H9 (cell line): ENCODE results near the gene LOXHD1. TPM values are rescaled to one million over a fixed set of nuclear protein-coding genes. Genes with fewer than 3 reads are reported as not detected.

Experiments
- DNase-seq: peaks from one replicate; pipeline ENCODE4 v3.0.0-alpha.2; 2017
- H2AFZ ChIP-seq: one replicate; pipeline ENCODE4 v1.6.1; 2013; ENCODE audit warnings: mild to moderate bottlenecking, low read length, control low read depth, moderate library complexity
- H2AK5ac ChIP-seq: 2 replicates; pipeline ENCODE4 v1.6.1; 2013; ENCODE audit warnings: low read length, control low read depth, mixed read lengths; ENCODE audit not compliant: insufficient read length
- H2BK120ac ChIP-seq: one replicate; pipeline ENCODE4 v1.6.1; 2013; ENCODE audit warnings: low read depth, mild to moderate bottlenecking, low read length, control low read depth, inconsistent platforms; ENCODE audit not compliant: poor library complexity, severe bottlenecking
- H2BK12ac ChIP-seq: 2 replicates; pipeline ENCODE4 v1.6.1; 2013; ENCODE audit warnings: low read length, control low read depth, mixed read lengths, low read depth; ENCODE audit not compliant: insufficient read length
- H2BK15ac ChIP-seq: 2 replicates; pipeline ENCODE4 v1.6.1; 2013; ENCODE audit warnings: low read depth, low read length, control low read depth
- H2BK20ac ChIP-seq: one replicate; pipeline ENCODE4 v1.6.1; 2013; ENCODE audit warnings: low read depth, mild to moderate bottlenecking, low read length, control low read depth, inconsistent platforms; ENCODE audit not compliant: poor library complexity, severe bottlenecking
- H2BK5ac ChIP-seq: 2 replicates; pipeline ENCODE4 v1.6.1; 2013; ENCODE audit warnings: low read length, control low read depth, mixed read lengths; ENCODE audit not compliant: insufficient read length
- H3K14ac ChIP-seq: 2 replicates; pipeline ENCODE4 v1.6.1; 2013; ENCODE audit warnings: low read length, control low read depth; ENCODE audit not compliant: insufficient read depth
- H3K18ac ChIP-seq: 2 replicates; pipeline ENCODE4 v1.6.1; 2013; ENCODE audit warnings: low read depth, mild to moderate bottlenecking, mixed read lengths, low read length, control low read depth; ENCODE audit not compliant: insufficient read length
- H3K23ac ChIP-seq: 2 replicates; pipeline ENCODE4 v1.6.1; 2013; ENCODE audit warnings: low read length, control low read depth, mixed read lengths, low read depth; ENCODE audit not compliant: insufficient read length
- H3K23me2 ChIP-seq: 2 replicates; pipeline ENCODE4 v1.6.1; 2013; ENCODE audit warnings: low read depth, mild to moderate bottlenecking, mixed read lengths, low read length, control low read depth; ENCODE audit not compliant: insufficient read length, poor library complexity, severe bottlenecking
- H3K27ac ChIP-seq: 2 replicates; pipeline ENCODE4 v1.5.1; 2013; ENCODE audit warnings: low read length, control low read depth, mixed read lengths, low read depth; ENCODE audit not compliant: insufficient read length
- H3K27me3 ChIP-seq: 2 replicates; pipeline ENCODE4 v1.6.1; 2013; ENCODE audit warnings: low read length, control low read depth, inconsistent platforms; ENCODE audit not compliant: insufficient read depth
- H3K4ac ChIP-seq: 2 replicates; pipeline ENCODE4 v1.6.1; 2013; ENCODE audit warnings: low read depth, mild to moderate bottlenecking, control low read depth, inconsistent platforms, low read length, moderate library complexity
- H3K4me1 ChIP-seq: 2 replicates; pipeline ENCODE4 v1.6.1; 2013; ENCODE audit warnings: low read length, control low read depth, inconsistent platforms; ENCODE audit not compliant: insufficient read depth
- H3K4me2 ChIP-seq: 2 replicates; pipeline ENCODE4 v1.6.1; 2013; ENCODE audit warnings: low read length, control low read depth, mixed read lengths; ENCODE audit not compliant: insufficient read length, insufficient read depth
- H3K56ac ChIP-seq: 2 replicates; pipeline ENCODE4 v1.6.1; 2013; ENCODE audit warnings: low read depth, mild to moderate bottlenecking, mixed read lengths, low read length, control low read depth; ENCODE audit not compliant: insufficient read length
- H3K79me1 ChIP-seq: 2 replicates; pipeline ENCODE4 v1.6.1; 2013; ENCODE audit warnings: low read depth, mild to moderate bottlenecking, moderate library complexity, low read length, control low read depth, inconsistent platforms; ENCODE audit not compliant: insufficient read depth, poor library complexity, severe bottlenecking
- H3K79me2 ChIP-seq: 2 replicates; pipeline ENCODE4 v1.6.1; 2013; ENCODE audit warnings: low read length, control low read depth, inconsistent platforms; ENCODE audit not compliant: insufficient read depth
- H3K9ac ChIP-seq: 2 replicates; pipeline ENCODE4 v1.6.1; 2013; ENCODE audit warnings: low read length, control low read depth, mixed read lengths; ENCODE audit not compliant: insufficient read length; ENCODE audit errors: extremely low read depth
- H3K9me3 ChIP-seq: one replicate; pipeline ENCODE4 v1.6.1; 2013; ENCODE audit warnings: low read depth, low read length, inconsistent platforms; ENCODE audit not compliant: control insufficient read depth
- H3T11ph ChIP-seq: one replicate; pipeline ENCODE4 v1.6.1; 2013; ENCODE audit warnings: mild to moderate bottlenecking, low read length, control low read depth, inconsistent platforms
- H4K20me1 ChIP-seq: one replicate; pipeline ENCODE4 v1.6.1; 2013; ENCODE audit not compliant: control insufficient read depth, insufficient read length, insufficient read depth
- H4K5ac ChIP-seq: 2 replicates; pipeline ENCODE4 v1.6.1; 2013; ENCODE audit warnings: low read depth, mild to moderate bottlenecking, mixed read lengths, low read length, control low read depth; ENCODE audit not compliant: insufficient read length
- H4K8ac ChIP-seq: replicated peaks from 2 replicates; pipeline ENCODE4 v1.6.1; 2013; ENCODE audit warnings: low read length, control low read depth, mixed read lengths, low read depth; ENCODE audit not compliant: insufficient read length
- H4K91ac ChIP-seq: 2 replicates; pipeline ENCODE4 v1.6.1; 2013; ENCODE audit warnings: low read depth, mild to moderate bottlenecking, moderate library complexity, mixed read lengths, low read length, control low read depth; ENCODE audit not compliant: insufficient read length
- H3K27ac Mint-ChIP-seq, 3 experiments: 2 replicates in 2 of 3; 3 replicates in 1 of 3; pipeline ENCODE4 v1.8.0; 2020 to 2021; ENCODE audit warnings: mixed read lengths in 3 of 3, mild to moderate bottlenecking in 1 of 3, moderate library complexity in 1 of 3
- H3K27me3 Mint-ChIP-seq: 2 replicates; pipeline ENCODE4 v1.8.0; 2021; ENCODE audit warnings: low read depth, mild to moderate bottlenecking, moderate library complexity, mixed read lengths
- H3K36me3 Mint-ChIP-seq, 3 experiments: 2 replicates in 2 of 3; 3 replicates in 1 of 3; pipeline ENCODE4 v1.8.0; 2020 to 2021; ENCODE audit warnings: low read depth in 3 of 3, mixed read lengths in 3 of 3; ENCODE audit not compliant: insufficient read depth in 1 of 3
- H3K4me1 Mint-ChIP-seq, 2 experiments: 2 replicates each; pipeline ENCODE4 v1.8.0; 2020; ENCODE audit warnings: mixed read lengths in 2 of 2
- H3K4me3 Mint-ChIP-seq, 2 experiments: 2 replicates in 1 of 2; 3 replicates in 1 of 2; pipeline ENCODE4 v1.8.0; 2020 to 2021; ENCODE audit warnings: mild to moderate bottlenecking in 2 of 2, mixed read lengths in 2 of 2, moderate library complexity in 1 of 2
- H3K9me3 Mint-ChIP-seq, 2 experiments: 2 replicates in 1 of 2; 3 replicates in 1 of 2; pipeline ENCODE4 v1.8.0; 2020; ENCODE audit warnings: mild to moderate bottlenecking in 2 of 2, mixed read lengths in 2 of 2, moderate library complexity in 1 of 2
- WGBS: extraction: QIAGEN DNeasy Blood & Tissue Kit; methylation state at CpG from one replicate; pipeline ENCODE4 v1.1.7; 2013; ENCODE audit warnings: missing lambda C conversion rate, low lambda C conversion rate, mixed read lengths; ENCODE audit not compliant: insufficient read length; ENCODE audit errors: extremely low coverage; 5-methylcytosine and 5-hydroxymethylcytosine counted together
- total RNA-seq: library from RNA; stranded (reverse); gene quantifications from 2 replicates; pipeline ENCODE4 v1.2.1, GENCODE V29; 2021
- TF ChIP-seq, protein P1 (sequence below): fragments of 200-600 bp; sonication (generic); conservative IDR thresholded peaks from 3 replicates; pipeline ENCODE4 v1.8.0; 2021; ENCODE audit warnings: antibody characterized with exemption, mild to moderate bottlenecking

The LOXHD1 gene
- total RNA-seq, 1 experiment from 2014 or later = 0.07 TPM

DNA sequence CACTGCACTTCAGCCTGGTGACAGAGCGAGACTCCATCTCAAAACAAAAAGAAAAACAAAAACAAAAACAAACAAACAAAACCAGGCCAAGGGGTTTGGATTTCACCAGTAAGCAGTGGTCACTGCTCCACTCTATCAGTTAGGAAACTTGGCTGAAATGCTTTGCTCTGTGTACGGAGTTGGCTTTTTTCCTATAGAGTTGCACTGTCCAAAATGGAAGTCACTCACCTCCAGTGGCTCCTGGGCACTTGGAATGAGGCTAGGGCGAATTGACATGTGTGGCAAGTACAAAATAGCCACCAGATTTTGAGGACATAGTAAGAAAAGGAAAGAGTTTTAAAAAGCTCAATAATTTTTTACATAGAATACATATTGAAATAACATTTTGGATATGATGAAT lies 228.7 kb downstream of the LOXHD1 start:
- Histone ChIP-seq H2BK120ac (no peak overlapping the region), H3K9ac (no peak overlapping the region), H2BK20ac (no peak overlapping the region), H3K23ac (no peak overlapping the region), H3K18ac (no peak overlapping the region), H3K4ac (no peak overlapping the region), H3K79me1 (no peaks in the 10 kb centered on the region), H3K27ac (no peak overlapping the region), H3K4me1 (peaks cover 3% of the 10 kb centered on the region; the same call in 1 of the 2 replicates), H2BK15ac (no peak overlapping the region), H2AFZ (no peak overlapping the region), H4K8ac (no peak overlapping the region), H3K27me3 (no peaks in the 10 kb centered on the region), H3K23me2 (no peaks in the 10 kb centered on the region), H2AK5ac (no peak overlapping the region), H4K20me1 (no peaks in the 10 kb centered on the region), H3K14ac (no peak overlapping the region), H4K5ac (no peak overlapping the region), H2BK12ac (no peak overlapping the region), H3K56ac (no peak overlapping the region), H3K79me2 (no peaks in the 10 kb centered on the region), H3K9me3 (no peaks in the 10 kb centered on the region), H4K91ac (no peak overlapping the region), H3T11ph (no peak overlapping the region), H2BK5ac (no peak overlapping the region), H3K4me2 (no peak overlapping the region)
- no CpG with 5 or more reads among the region's 3 CpGs for WGBS
- peaks cover 9% of the 10 kb centered on the region for H3K27me3 Mint-ChIP-seq
- H3K4me3 Mint-ChIP-seq = no peak overlapping the region
- TF ChIP-seq, protein P1, sequence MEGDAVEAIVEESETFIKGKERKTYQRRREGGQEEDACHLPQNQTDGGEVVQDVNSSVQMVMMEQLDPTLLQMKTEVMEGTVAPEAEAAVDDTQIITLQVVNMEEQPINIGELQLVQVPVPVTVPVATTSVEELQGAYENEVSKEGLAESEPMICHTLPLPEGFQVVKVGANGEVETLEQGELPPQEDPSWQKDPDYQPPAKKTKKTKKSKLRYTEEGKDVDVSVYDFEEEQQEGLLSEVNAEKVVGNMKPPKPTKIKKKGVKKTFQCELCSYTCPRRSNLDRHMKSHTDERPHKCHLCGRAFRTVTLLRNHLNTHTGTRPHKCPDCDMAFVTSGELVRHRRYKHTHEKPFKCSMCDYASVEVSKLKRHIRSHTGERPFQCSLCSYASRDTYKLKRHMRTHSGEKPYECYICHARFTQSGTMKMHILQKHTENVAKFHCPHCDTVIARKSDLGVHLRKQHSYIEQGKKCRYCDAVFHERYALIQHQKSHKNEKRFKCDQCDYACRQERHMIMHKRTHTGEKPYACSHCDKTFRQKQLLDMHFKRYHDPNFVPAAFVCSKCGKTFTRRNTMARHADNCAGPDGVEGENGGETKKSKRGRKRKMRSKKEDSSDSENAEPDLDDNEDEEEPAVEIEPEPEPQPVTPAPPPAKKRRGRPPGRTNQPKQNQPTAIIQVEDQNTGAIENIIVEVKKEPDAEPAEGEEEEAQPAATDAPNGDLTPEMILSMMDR = no peak
- peaks cover 34 to 47% of the 10 kb centered on the region in 2 experiments for H3K4me1 Mint-ChIP-seq
- no peak overlapping the region for H3K27ac Mint-ChIP-seq
- DNase-seq = no peak
- H3K36me3 Mint-ChIP-seq = no peaks in the 10 kb centered on the region; a peak in 2 of 7 replicates
- no peaks in the 10 kb centered on the region; a peak in 1 of 5 replicates for H3K9me3 Mint-ChIP-seq
